NCI-H1092 treated with DMSO at 0.1 percent for 48 hours (cell line): Measurements from ENCODE around the gene TMEM260.
"Not testable (repeated sequence)": the region's sequence is repeated elsewhere in the genome, so short reads cannot be mapped to it uniquely, and the experiment has no call there.

Experiments
- DNase-seq: peaks from one replicate; lab custom pipeline; 2025; lab: John Stamatoyannopoulos, UW

TMEM260 gene

GRCh38 chr14:56676042-56676441 lies 96.4 kb downstream of the TMEM260 start:
- DNase-seq = no peak

GRCh38 chr14:56678838-56679237 lies 99.2 kb downstream of the TMEM260 start:
- DNase-seq = no peak

- DNase-seq = peak; percentile 58
These were observed 106.8 kb downstream of the TMEM260 start for GRCh38 chr14:56686416-56686815.

DNA sequence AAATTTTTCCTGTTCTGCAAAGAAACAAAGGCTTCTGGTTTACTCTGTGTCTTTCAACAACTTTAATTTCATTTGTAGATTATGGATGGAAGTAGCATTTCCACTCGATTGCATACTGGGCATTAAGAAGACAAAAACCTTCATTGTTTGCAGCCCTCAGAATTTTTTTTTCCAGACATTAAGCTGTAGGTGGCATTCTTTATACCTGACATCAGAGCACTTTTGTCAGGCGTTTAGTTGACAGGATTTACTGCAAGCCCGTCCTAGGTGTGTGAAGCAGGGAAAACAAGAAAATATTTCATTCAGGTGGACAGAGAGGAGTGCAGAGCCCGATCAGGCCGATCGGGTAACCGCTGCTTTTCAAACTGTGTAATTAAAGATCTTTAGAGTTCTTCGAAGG lies 107.5 kb downstream of the TMEM260 start:
- DNase-seq = no peak

GRCh38 chr14:56694609-56695008 lies 115.0 kb downstream of the TMEM260 start:
- no peak for DNase-seq

DNA sequence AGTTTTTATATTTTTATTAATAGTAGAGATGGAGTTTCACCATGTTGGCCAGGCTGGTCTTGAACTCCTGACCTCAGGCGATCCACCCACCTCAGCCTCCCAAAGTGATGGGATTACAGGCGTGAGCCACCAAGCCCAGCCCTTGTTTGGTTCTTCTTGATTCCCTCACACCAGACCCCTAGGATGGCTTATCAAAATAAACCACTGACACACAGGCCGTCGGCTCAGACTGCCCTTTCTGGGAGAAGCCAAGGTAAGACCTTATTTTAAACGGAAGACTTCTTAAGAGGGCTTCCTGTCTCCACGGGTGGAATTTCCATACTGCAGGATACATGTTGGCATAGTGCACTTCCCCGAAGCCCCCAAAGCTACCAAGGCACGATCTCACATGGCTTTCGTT lies 115.6 kb downstream of the TMEM260 start:
- not testable (repeated sequence) for DNase-seq
